Activated CD4-positive, CD25-positive, alpha-beta regulatory T cell treated with anti-CD3 and anti-CD28 coated beads, Interleukin-2, amount 50 U/mL, for 16 hours (primary cell): ENCODE data around the gene L3MBTL4.
"Not testable (repeated sequence)": the region's sequence is repeated elsewhere in the genome, so short reads cannot be mapped to it uniquely, and the experiment has no call there.

Experiments used
- DNase-seq: peaks from one replicate; pipeline ENCODE4 v3.0.0-alpha.2; 2020; ENCODE audit warnings: low read depth, low spot score

The L3MBTL4 gene

GRCh38 chr18:6414723-6415417 lies at the start of gene L3MBTL4:
L3MBTL4 (minus strand) TSS chr18:6414911; CDS start chr18:6311625, 103,286 bp downstream.
- DNase-seq: no peak

DNA sequence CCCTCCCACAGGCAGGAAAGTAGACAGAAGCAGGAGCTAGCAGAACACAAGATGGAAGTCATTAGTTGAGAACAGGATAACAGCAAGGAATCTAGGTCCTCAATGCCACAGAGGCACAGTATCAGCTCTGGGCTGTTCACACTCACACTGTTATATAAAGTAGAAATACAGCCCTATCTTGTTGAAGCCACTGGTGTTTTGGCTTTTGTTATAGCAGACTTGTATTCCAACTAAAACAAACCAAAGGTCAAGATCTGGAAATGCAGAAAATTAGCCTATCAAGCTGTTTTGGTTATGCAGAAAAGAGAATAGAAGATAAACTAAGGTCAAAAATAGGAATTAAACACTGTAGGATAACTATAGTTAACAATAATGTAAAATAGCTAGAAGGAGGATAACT lies 37.5 kb upstream of the L3MBTL4 start:
- DNase-seq: no peak

DNA sequence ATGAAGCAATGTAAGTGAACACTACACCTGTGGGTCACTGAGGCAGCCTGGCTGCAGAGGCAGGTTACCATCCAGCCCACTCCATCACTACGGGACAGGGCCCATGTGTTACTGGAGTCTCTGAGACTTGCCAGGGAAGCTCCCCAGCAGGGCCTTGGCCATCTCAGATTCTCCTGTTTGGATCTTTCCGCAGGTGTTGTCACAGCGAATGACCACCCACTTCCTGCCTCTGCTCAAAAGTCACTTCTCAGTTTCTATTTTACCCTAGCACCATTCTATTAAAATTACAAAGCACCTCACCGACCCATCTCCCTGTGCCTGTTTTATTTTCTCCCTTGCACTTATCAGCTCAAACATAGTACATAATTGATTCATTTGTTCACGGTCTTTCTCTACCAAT lies 34.5 kb upstream of the L3MBTL4 start:
- no peak for DNase-seq

DNA sequence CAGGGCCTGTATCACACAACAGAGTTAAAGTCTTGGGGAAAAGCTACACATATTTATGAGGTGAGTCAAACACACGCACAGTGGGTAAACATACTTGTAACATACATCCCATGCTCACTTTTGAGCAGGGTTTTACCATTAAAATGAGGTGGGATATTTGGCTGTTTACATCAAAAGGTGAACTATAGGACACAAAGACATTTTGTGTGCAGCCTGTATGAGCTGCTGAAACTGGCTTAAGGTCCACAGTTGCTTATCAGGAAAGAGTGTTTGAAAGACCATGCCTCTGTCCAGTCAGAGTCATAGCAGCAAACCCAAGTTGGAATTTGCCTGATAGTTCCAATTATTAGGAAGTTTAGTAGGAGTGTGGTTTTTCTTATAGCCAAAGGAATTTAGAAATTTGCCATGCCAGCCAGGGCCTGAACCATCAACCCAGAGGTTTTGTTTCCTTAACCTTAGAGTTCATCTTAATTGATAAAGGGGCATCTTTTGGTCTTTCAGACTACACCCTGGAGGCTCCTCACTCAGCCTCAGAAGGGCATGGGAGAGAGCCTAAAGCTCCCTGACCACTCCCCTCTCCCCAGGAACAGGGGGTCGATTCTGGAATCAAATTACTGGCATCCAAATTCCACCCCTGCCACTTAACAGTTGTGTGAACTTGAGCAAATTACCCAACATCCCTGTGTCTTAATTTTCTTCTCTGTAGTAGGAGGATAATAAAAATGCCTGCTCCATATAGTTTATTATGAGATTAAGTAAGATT lies 29.9 kb upstream of the L3MBTL4 start:
- DNase-seq: no peak

- DNase-seq: no peak
These were observed 26.5 kb upstream of the L3MBTL4 start for GRCh38 chr18:6441200-6441599.

DNA sequence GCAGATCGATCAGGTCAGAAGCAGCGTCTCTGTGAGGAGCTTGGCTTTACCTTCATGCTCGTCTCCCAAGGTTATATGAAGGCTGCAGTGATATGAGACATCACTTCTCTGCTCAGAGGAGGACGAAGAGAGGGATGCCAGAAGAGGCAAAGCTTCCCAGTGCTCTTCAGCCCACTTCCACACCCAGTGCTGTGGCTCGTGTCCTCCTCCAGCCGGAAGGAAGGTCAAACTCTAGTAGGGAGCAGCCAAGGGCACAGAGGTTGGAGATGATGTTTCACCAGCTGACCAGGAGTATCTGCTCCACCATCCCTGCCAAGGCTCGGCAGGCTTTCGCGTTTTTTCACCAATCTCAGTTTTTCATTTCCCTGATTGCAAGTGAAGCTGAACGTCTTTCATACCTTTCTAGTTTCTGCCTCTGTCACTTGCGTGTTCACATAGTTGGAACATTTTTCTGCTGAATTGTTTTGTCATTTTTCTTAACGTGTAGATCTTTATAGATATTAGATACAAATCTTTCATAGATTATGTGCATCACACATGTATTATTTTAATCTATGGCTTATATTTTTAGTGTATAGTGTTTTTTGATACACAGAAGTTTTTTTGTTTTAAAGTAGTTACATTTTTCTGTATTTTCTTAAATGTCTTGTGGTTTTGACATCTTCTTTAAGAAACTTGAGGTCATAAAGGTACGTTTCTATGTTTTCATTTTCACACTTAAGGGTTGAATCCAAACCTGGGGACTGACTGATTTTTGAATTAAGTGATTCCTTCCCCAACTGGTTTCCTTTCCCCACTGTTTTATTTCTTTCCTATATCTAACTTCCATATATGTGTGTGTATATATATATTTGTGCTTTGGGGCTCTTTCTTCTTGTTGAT lies 23.5 kb upstream of the L3MBTL4 start:
- no peak for DNase-seq

DNA sequence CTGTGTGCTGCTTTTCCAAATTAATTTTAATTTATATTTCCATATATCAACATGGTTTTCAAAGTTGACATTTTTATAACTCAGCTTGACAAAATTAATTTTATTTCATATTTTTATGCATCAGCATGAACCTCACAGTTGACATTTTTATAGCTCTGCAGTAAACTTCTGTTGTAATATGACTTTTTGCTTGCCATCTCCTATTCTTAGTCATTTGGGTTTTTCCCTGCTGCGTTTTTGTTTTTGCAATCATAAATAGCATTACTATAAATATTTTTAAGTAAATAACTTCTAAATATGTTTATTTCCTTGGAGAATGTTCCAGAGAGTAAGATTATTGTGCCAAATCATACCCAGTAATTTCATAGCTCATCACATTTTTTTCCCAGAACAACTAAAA lies 21.0 kb upstream of the L3MBTL4 start:
- no peak for DNase-seq

GRCh38 chr18:6434987-6435709 lies 20.4 kb upstream of the L3MBTL4 start:
- no peak for DNase-seq

DNA sequence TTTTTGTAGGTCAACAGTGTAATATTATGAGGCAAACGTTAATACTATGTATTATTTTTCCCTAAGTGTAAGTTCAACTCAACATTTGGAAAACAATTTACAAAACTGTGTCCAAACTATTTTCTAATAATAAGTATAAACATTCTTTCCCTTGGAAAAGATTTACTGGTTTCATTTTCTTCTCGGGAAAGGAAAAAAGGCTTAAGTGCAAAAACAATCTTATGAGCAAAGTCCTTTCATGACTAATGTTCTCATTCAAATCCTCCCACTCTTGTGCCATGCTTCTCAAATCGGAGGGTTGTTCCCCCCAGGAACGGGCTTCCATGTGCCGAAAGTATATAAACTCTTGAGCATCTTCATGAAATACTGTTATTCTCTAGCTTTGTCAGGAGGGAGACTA lies 19.8 kb upstream of the L3MBTL4 start:
- DNase-seq: no peak

- no peak for DNase-seq
These were observed 17.1 kb upstream of the L3MBTL4 start for GRCh38 chr18:6431659-6432318.

GRCh38 chr18:6428851-6429395 lies 14.2 kb upstream of the L3MBTL4 start:
- DNase-seq: no peak

DNA sequence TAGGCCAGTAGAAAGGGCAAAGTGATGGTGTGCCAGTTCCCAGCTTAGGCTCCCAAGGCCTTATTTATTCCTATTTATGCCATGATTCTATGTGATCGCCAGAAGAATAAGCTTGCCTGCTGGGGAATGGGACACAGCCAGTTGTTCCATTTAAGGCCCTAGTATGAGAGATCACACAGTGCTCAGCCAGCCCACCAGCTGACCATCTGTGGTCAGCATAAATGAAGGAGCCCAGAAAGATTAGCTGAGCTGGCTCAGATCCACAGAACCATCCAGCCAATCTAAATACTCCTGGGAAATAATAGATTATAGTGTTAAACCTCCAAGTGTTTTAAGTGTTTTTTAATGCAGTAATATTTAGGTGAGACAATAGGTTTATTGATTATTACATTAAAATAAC lies 12.6 kb upstream of the L3MBTL4 start:
- no peak for DNase-seq

DNA sequence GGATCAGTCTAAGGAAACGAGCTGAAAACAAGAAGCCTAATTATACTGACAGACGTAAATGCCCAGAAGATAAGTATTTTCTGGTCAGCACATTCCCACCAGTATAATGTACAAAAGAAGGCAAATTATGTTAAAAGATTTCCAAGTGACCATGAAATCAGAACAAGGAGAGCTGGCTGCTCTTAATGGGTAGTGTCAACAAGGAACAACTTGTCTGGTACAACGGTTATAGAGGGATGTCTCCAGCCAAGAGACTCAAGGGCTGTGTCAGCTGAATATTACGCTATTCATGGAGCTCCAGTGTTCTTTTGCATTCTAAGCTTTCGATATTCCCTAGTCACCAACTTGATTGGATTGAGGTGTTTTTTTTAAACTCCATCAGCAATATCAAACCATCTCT lies 8.6 kb upstream of the L3MBTL4 start:
- no peak for DNase-seq

GRCh38 chr18:6414118-6414722 lies 491 bp downstream of the L3MBTL4 start:
- no peak for DNase-seq

DNA sequence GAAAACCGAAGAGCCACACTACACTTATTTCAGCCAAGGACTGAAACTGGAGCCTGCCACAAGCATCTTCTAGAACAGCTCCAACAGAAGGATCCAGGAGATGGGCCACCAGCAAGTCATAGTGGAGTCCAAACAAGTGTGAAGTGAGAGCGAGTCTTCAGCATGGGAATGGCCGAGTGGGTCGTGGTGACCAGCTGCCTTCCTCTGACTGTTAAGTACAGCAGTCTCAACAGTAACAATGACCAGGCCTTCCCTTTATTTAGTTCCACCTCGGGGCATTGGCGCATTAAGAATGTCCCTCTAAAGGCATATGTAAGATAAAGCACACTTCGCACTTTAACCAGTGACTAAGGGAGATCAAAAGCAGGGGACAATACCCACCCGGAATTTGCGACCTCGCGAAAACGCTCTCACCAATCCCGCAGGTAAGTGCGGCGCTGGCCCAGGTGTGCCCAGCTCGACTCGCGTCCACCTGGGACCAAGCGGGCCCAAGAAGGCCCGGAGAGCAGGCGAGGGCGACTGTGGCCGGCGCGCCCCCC lies 1.1 kb downstream of the L3MBTL4 start:
- DNase-seq: no peak

DNA sequence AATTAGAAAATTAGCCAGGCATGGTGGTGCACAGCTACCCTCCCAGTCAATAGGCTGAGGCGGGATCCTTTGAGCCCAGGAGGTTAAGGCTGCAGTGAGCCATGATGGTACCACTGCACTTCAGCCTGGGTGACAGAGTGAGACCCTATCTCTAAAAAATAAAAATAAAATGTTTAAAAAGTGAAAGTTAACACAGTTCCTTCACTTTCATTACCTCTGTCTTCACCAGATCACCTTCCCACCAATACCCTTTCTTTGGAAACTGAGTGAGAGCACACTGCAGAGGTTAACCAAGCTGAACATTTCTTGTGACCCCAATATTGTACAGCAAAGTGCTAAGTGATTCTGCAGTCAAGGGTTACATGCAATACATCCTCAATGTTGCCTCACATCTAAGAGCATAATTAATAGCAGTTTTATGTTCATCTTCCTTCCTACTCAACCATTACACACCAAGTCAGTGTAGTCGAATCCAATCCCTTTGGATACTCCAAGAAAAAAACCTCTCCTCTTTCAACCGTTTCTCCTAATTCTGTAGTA lies 1.7 kb downstream of the L3MBTL4 start:
- DNase-seq: no peak

GRCh38 chr18:6411382-6411781 lies 3.3 kb downstream of the L3MBTL4 start:
- no peak for DNase-seq

DNA sequence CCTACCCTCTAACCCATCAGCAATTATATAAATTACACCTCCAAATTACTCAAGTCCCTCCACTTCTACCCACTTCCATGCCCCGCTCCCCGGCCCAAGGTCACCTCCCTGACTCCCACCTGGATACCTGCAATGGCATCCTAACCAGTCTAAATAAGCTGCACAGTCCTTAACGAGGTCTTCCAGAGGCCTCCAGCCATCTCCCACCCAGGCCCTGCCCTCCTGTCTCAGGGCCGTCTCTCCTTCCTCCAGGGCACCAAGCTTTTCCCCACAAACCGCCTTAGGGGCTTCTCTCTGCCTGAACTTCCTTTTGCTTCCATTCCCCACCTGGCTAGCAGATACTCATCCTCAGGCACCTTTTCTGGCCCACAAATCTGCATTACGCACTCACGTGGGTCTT lies 4.8 kb downstream of the L3MBTL4 start:
- no peak for DNase-seq

- not testable (repeated sequence) for DNase-seq
These were observed 6.2 kb downstream of the L3MBTL4 start for GRCh38 chr18:6408543-6408942.
